GM21526 (cell line): ENCODE data around the gene CYS1.

Experiments used
- ATAC-seq: cut with Tn5 transposase; IDR thresholded peaks from one replicate; pipeline ENCODE4 v1.9.1; 2021; ENCODE audit warnings: moderate library complexity; ENCODE audit not compliant: unreplicated experiment, low FRiP score

CYS1 gene

GRCh38 chr2:10052216-10052615 lies 28.0 kb downstream of the CYS1 start:
- ATAC-seq, result no peak

GRCh38 chr2:10048501-10049171 lies 31.6 kb downstream of the CYS1 start:
- no peak for ATAC-seq

DNA sequence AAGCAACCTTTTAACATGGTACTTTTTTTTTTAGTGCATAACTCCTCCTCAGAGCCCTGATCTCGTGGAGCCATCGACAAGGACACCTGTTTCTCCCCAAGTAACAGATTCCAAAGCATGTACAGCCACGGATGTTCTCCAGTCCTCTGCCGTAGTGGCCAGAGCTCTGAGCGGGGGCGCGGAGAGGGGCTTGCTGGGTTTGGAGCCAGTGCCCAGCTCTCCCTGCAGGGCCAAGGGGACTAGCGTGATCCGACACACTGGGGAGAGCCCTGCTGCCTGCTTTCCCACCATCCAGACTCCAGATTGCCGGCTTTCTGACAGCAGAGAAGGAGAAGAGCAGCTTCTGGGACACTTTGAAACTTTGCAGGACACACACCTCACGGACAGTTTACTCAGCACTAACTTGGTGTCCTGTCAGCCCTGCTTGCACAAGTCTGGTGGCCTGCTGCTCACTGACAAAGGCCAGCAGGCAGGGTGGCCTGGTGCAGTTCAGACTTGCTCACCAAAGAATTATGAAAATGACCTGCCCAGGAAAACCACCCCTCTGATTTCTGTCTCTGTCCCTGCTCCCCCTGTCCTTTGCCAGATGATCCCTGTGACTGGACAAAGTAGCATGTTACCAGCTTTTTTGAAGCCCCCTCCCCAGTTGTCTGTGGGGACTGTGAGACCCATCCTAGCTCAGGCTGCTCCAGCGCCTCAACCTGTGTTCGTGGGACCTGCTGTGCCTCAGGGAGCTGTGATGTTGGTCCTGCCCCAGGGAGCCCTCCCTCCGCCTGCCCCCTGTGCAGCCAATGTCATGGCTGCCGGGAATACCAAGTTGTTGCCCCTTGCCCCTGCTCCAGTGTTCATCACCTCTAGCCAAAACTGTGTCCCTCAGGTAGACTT lies 32.4 kb downstream of the CYS1 start:
- no peak for ATAC-seq

- no peak for ATAC-seq
These were observed 33.3 kb downstream of the CYS1 start for GRCh38 chr2:10046931-10047330.

- ATAC-seq, result no peak
These were observed 34.5 kb downstream of the CYS1 start for GRCh38 chr2:10045561-10046355.

GRCh38 chr2:10043906-10044601 lies 36.2 kb downstream of the CYS1 start:
- peak; percentile 29 for ATAC-seq

DNA sequence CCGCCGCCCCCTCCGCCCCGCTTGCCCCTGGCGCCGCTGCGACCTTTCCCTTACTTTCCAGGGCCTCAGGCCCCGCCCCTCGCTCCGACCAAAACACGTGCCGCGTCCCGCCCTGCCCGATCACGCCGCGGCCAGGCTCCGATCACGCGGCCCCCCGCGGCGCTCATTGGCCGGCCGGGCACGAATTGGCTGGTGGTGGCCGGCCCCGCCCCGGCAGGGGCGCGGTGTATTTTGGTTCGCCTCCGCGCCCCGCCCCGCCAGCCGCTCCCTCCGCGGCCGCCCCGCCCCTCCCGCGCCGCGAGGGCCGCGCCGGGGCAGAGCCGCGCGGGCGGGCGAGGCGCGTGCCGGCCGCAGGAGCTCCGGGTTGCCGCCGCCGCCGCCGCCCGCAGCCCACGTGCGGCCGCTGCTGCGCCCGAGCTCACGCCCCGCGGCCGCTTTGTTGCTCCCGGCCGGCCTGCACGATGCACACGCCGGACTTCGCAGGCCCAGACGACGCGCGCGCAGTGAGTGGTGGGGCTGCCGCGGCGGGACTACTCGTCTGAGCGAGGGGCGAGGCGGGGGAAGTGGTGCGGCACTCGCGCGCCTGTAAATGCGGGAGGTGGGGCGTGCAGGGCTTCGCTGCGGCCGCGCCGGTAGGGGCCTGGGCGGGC lies 36.8 kb downstream of the CYS1 start, which contains the start of gene KLF11:
TSS of gene KLF11 (plus strand) at position 295 of the 650 bp plus-strand sequence. CDS start at position 462, 167 bp downstream.
- ATAC-seq, result peak; percentile 48

DNA sequence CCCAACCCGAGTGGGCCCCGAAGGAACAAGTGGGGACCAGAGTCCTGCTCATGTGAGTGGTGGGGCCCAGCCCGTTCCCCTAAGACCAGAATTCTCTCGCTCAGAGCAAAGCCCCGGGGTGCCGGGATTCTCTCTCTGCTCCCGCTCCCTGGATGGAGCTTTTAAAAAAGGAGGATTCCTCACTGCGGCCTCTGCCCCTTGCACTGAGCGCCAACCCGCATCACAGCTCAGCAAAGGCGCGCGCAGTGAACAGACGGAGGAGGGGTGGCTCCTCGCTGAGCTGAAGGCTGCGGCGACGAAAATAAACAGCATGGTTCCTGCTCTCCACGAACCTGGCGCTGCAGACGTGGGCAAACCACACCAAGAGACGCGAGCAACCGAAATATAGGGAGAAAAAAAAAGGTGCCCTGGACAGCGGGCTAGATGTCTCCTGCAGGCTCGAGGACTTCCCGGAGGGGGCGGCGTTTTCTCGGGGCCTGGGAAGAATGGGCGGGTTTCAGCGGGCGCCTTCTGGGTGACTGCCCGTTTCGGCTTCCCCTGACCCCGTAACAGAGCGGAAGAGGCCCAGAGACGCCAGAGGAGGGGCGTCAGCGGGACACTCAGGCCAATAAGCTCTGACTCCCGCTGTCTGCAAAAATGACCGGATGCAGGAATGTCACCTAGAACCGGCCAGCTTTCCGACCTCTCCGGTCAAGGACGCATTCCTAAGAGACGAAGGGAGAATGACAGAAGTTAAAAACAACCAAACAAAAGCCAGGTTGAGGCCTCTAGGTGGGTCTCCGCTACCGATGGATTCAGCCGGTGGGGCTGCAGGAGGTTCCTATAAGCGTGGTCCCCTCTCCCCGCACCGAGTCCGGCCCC lies 37.7 kb downstream of the CYS1 start:
- no peak for ATAC-seq

DNA sequence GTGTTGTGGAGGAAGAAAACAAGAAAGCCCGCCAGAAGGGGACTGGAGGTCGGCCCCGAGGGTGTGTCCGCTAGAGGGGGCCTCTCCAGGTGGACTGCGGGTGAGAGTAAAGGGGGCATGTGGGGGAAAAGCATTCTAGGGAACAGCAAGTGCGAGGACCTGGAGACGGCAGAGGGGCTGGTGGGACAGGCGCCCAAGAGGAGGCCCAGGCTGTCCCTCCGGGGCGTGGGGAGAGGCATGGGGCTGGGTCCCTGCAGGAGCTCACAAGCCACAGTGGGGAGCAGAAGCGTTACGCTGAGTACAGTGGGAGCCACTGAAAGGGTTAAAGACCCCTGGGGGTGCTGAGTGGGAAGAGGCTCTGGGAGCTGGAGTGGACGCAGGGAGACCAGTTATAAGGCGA lies 38.5 kb downstream of the CYS1 start:
- ATAC-seq, result no peak

DNA sequence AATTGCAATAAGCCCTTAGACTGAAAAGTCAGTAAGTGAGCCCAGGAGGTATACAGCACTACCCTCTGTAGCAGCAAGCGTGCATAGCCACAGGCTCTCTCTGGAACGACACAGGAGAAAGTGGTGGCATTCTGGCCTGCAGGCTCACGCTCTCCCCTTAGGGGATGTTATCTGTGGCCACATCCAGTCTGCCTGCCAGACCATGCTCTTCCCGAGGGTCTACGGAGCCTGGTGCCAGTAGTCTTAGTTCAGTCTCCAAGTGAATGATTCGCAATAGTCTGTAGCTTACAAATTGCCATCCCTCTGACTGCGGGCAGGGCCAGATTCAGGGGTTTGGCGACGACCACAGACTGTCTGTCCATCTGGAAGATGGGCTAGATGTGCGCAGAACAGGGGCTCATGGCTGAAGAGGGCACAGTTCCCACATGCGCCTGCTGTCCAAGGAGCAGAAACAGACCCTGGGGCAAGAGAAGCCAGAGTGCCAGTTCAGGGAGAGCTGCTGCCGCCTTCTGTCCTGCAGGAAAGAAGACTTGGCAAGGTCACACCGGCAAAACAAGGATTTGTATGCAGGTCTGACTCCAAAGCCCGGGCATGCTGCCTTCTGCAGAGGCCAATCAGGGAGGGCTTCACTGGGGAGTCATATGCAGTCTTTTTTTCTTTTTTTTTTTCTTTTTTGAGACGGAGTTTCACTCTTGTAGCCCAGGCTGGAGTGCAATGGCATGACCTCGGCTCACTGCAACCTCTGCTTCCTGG lies 40.4 kb downstream of the CYS1 start:
- no peak for ATAC-seq

- no peak for ATAC-seq
These were observed 41.5 kb downstream of the CYS1 start for GRCh38 chr2:10038716-10039115.

GRCh38 chr2:10038123-10038522 lies 42.1 kb downstream of the CYS1 start:
- ATAC-seq, result no peak

DNA sequence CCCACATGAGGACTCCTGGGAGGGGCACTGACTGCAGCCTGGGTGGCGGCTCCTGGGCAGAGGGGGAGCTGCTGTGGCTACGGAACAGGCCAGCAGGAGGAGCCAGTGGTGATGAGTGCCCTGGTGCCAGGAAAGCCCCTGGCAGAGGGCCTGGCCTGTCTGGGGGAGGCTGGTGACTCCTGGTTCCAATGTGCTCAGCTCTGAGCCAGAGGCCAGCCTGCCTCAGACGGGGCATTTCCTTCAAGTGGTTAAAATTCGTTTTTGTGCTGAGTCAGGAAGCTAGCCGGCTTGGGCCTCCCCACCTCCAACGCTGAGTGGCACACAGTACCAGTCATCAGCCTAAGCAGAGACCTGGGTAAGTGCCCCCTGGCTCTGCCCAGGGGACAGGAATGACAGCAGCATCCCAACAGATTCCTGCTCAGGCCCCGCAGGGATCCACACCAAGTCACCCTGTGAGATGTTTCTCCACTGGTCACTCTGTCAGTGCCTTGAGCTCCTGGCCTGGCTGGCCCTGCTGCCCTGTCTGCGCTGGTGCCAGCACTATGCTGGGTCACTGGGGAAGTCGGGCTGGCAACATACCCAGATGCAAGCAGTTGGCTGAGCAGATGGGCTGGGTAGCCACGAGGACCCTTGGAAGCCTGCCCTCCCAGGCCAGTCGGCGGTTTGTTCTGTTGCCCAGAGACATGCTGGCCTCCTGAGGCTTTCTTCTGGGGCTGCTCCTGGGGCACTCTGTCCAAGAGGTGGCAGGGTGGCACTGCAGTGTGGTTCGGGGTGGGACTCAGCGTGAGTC lies 43.9 kb downstream of the CYS1 start:
- ATAC-seq, result no peak

DNA sequence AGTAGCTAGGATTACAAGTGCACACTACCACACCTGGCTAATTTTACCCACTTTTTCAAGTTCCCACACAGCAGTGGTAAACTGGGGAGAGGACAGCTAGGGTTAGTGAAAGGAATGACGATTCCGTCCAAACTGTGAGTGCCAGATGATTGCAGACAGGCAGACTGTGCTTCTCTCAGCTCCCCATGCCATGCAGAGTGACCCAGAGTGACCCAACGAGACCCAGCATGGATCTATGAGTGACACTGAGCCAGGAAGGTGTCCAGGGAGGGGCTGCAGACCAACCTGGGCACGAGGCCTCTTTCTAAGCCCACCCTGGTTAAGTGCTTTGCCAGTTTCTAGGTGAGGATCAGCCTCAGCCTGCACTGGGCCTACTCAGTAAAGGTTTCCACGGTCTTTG lies 44.6 kb downstream of the CYS1 start:
- ATAC-seq, result no peak

DNA sequence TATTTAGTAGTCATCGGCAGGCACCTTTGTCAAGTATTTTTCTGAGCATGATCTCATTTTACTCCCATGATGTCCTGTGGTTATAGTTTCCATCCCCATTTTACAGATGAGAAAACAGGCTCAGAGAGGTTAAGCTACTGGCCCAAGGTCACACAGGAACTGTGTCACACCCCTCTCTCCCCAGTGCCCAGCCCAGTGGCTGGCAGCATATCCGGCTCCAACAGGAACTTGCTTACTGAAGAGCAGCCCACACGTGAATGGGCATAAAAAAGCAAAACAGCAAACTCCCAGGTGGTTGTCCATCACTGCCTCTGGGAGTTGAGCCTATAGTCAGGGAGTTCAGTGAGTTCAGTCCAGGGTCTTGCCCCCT lies 45.2 kb downstream of the CYS1 start:
- no peak for ATAC-seq

DNA sequence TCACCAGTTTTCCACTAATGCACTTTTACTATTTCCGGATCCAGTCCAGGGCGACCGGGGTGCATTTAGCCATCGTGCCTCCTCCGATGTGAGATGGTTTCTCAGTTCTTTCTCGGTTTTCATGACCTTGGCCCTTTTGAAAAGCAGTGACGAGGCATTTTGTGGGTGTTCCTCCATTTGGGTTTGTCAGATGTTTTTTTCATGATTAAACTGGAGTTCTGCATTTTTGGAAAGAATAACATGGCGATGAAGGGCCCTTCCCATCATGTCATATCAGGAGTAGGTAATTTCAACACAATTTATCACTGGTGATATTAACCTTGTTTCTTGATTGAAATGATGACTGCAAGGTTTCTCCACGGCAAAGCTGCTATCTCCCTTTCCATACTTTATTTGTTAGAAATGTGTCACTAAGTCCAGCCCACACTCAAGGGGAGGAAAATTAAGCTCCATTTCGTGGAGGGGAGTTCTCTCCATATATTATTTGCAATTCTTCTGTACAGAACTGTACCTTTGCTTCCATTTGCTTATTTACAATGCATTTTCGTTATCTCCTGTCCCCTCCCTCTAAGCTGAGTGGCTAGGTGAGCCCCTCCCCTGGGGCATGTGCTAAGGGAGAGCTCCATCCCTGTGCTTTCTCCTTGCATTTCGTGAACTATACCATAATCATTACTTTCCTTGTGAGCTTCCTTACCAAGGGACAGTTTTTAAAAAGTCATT lies 45.7 kb downstream of the CYS1 start:
- no peak for ATAC-seq
